Ovary (tissue), 9 donors: Measurements from ENCODE around the gene BPIFA3. TPM values are rescaled to one million over a fixed set of nuclear protein-coding genes. Genes with fewer than 3 reads are reported as not detected.

Source experiments
- DNase-seq, 5 donors: peaks; one replicate each; pipeline ENCODE4 v3.0.0-alpha.2; 2019 to 2020
- H3K27ac ChIP-seq, 2 donors: fragments of 200-600 bp; one replicate each; pipeline versions ENCODE4 v1.5.1 to v1.8.0; 2019 to 2022
- H3K27me3 ChIP-seq: fragments of 200-600 bp; one replicate; pipeline ENCODE4 v1.8.0; 2022
- H3K36me3 ChIP-seq: fragments of 200-600 bp; sonication (generic); one replicate; pipeline ENCODE4 v1.5.1; 2019
- H3K4me1 ChIP-seq: one replicate; pipeline ENCODE4 v1.8.1; 2013; ENCODE audit warnings: mild to moderate bottlenecking, moderate library complexity; ENCODE audit not compliant: insufficient read depth
- H3K4me3 ChIP-seq: fragments of 200-600 bp; sonication (generic); one replicate; pipeline ENCODE4 v1.5.1; 2017
- H3K9me3 ChIP-seq, 2 donors: fragments of 200-600 bp in 1 of 2; sonication (generic) in 1 of 2; one replicate each; pipeline versions ENCODE4 v1.5.1 to v1.8.1; 2013 to 2019; ENCODE audit warnings: mild to moderate bottlenecking in 1 of 2, moderate library complexity in 1 of 2
- EP300 ChIP-seq: sonication (generic); formaldehyde crosslinking; IDR thresholded peaks from one replicate; pipeline ENCODE4 v1.6.1; 2017; ENCODE audit warnings: antibody characterized with exemption
- POLR2A ChIP-seq: fragments of 450-650 bp; IDR thresholded peaks from one replicate; pipeline ENCODE4 v1.6.1; 2017; ENCODE audit warnings: antibody characterized with exemption, mild to moderate bottlenecking, moderate library complexity
- WGBS, 3 donors: extraction: QIAGEN DNeasy Blood & Tissue Kit in 1 of 3; methylation state at CpG; one replicate each; pipeline versions ENCODE4 v1.1.5 to v1.1.7; 2013 to 2017; 5-methylcytosine and 5-hydroxymethylcytosine counted together
- intact Hi-C, 4 donors: fragments of 100-400 bp; cut with DNase I; formaldehyde crosslinking; loops; one replicate each; pipeline versions ENCODE4 v1.11.0 to v1.15.1; 2022 to 2023
- polyA plus RNA-seq, 2 donors: library from polyadenylated mRNA; stranded (reverse); fragments of 200-250 nt in 1 of 2; fragments of 350-450 nt in 1 of 2; fragmentation: Illumina TruSeq in 1 of 2; extraction: RNeasy Lipid Tissue Mini Kit (QIAGEN cat#74804) in 1 of 2; gene quantifications; one replicate each; pipeline ENCODE4 v1.2.3, GENCODE V29; 2013 to 2014
- total RNA-seq, 7 donors: library from RNA; depleted of rRNA in 2 of 7; stranded (reverse); fragments of >200 nt in 2 of 7; fragmentation: NEBNext Ultra II Directional in 3 of 7; extraction: Animal tissue kit (Norgen Biotek cat#: 25700) in 3 of 7; gene quantifications; one replicate each; pipeline versions ENCODE4 v1.1.0 to v1.2.4, GENCODE V29; 2016 to 2023
- TF ChIP-seq, protein P1 (sequence below), 3 donors: fragments of 450-650 bp in 2 of 3; fragments of 200-600 bp in 1 of 3; IDR thresholded peaks; one replicate each; pipeline versions ENCODE4 v1.5.1 to v1.8.0; 2016 to 2022; ENCODE audit warnings: antibody characterized with exemption in 3 of 3, mild to moderate bottlenecking in 1 of 3
- donor health status: DM: no; HTN: no; CAD: no; lungs with moderate emphysema.
- donor health status: DM: no; HTN: no; CAD: no.
- donor health status: Bipolar disorder and iron deficiency.
- donor health status: DM: yes; HTN: yes; CAD: no.
- donor health status: DM: no; HTN: no; CAD: no.
- donor health status: DM: yes; HTN: yes; CAD: no.

BPIFA3 gene
- total and polyA plus RNA-seq, 9 donors, result not detected

- H3K36me3 ChIP-seq, result no peaks in the 10 kb centered on the region
- no peak overlapping the region for H3K27ac ChIP-seq
- H3K9me3 ChIP-seq, result no peaks in the 10 kb centered on the region
- no peak for DNase-seq
- H3K4me1 ChIP-seq, result no peaks in the 10 kb centered on the region
- intact Hi-C loops, result no loop called here
- 37 to 44% (median 40%) methylated on average over 2 of the region's 2 CpGs for WGBS, 3 donors
- H3K27me3 ChIP-seq, result no peaks in the 10 kb centered on the region
- H3K4me3 ChIP-seq, result no peak overlapping the region
- TF ChIP-seq POLR2A, result no peak
- TF ChIP-seq, protein P1, sequence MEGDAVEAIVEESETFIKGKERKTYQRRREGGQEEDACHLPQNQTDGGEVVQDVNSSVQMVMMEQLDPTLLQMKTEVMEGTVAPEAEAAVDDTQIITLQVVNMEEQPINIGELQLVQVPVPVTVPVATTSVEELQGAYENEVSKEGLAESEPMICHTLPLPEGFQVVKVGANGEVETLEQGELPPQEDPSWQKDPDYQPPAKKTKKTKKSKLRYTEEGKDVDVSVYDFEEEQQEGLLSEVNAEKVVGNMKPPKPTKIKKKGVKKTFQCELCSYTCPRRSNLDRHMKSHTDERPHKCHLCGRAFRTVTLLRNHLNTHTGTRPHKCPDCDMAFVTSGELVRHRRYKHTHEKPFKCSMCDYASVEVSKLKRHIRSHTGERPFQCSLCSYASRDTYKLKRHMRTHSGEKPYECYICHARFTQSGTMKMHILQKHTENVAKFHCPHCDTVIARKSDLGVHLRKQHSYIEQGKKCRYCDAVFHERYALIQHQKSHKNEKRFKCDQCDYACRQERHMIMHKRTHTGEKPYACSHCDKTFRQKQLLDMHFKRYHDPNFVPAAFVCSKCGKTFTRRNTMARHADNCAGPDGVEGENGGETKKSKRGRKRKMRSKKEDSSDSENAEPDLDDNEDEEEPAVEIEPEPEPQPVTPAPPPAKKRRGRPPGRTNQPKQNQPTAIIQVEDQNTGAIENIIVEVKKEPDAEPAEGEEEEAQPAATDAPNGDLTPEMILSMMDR (IDR thresholded peaks at IDR 0.05), result no peak
These were observed 33.5 kb downstream of the BPIFA3 start for GRCh38 chr20:33250666-33251065.

- Histone ChIP-seq H3K36me3 (no peaks in the 10 kb centered on the region), H3K27me3 (no peaks in the 10 kb centered on the region), H3K4me3 (no peak overlapping the region), H3K27ac (no peak overlapping the region), H3K9me3 (no peaks in the 10 kb centered on the region), H3K4me1 (no peaks in the 10 kb centered on the region)
- 44 to 73% (median 56%) methylated on average over 3 of the region's 3 CpGs for WGBS, 3 donors
- intact Hi-C loops, result no loop called here
- TF ChIP-seq POLR2A (no peak), EP300 (no peak)
- TF ChIP-seq, protein P1 (IDR thresholded peaks at IDR 0.05), result no peak
- no peak for DNase-seq
These were observed 34.3 kb downstream of the BPIFA3 start for GRCh38 chr20:33251496-33251895.

DNA sequence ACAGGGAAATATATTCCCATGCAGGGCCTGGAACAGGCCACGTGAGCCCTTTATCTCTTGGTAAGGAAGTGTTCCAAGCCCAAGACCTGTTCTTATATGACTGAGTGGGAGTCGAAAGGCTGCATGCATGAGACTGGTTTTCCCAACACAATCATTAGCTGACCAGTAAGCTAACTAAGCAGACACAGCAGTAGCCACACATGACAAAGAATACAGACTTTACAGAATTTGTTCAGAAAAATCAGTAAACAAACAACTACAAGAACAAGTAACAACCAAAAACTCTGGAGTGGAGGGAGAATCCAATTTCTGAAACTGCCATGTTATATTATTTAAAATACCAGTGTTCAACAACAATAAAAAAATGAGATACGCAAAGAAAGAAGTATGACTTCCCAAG lies 35.3 kb downstream of the BPIFA3 start:
- Histone ChIP-seq H3K36me3 (no peaks in the 10 kb centered on the region), H3K27me3 (no peaks in the 10 kb centered on the region), H3K4me1 (no peaks in the 10 kb centered on the region), H3K4me3 (no peak overlapping the region), H3K9me3 (no peaks in the 10 kb centered on the region), H3K27ac (no peak overlapping the region)
- WGBS, 3 donors, result 63 to 78% (median 63%) methylated on average over 3 of the region's 3 CpGs
- TF ChIP-seq POLR2A (no peak), EP300 (no peak)
- TF ChIP-seq, protein P1 (IDR thresholded peaks at IDR 0.05), result no peak
- intact Hi-C loops, result no loop called here
- DNase-seq, result no peak

GRCh38 chr20:33255005-33255404 lies 37.9 kb downstream of the BPIFA3 start:
- TF ChIP-seq, protein P1 (IDR thresholded peaks at IDR 0.05), result no peak
- no peak for TF ChIP-seq EP300
- TF ChIP-seq POLR2A, result no peak
- WGBS, 3 donors, result 61 to 73% (median 64%) methylated on average over 2 of the region's 2 CpGs
- Histone ChIP-seq H3K27ac (no peak overlapping the region), H3K4me1 (no peaks in the 10 kb centered on the region), H3K4me3 (no peak overlapping the region), H3K36me3 (no peaks in the 10 kb centered on the region), H3K27me3 (no peaks in the 10 kb centered on the region), H3K9me3 (no peaks in the 10 kb centered on the region)
- intact Hi-C loops, result no loop called here
- DNase-seq, result no peak

DNA sequence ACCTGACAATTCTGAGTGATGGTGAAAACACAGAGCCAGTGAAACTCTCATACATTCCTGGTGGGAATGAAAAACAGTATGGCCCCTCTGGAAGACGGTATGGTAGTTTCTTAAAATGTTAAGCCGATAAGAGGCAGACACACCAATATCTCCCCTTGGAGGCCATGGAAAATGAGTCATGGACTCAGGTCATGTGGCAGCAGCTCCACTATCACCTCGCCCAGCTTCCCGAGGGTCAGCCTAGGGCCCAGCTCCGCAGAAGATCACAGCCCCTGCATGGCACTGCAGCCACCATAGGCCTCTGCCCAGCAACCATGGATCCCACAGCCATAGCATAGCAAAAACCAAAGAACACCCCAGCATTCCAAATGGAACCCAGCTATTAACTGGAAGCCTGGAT lies 40.1 kb downstream of the BPIFA3 start:
- Histone ChIP-seq H3K9me3 (no peaks in the 10 kb centered on the region), H3K4me1 (no peaks in the 10 kb centered on the region), H3K27me3 (no peaks in the 10 kb centered on the region), H3K36me3 (no peaks in the 10 kb centered on the region), H3K27ac (no peak overlapping the region), H3K4me3 (no peak overlapping the region)
- DNase-seq, result no peak
- TF ChIP-seq POLR2A, result no peak
- TF ChIP-seq, protein P1 (IDR thresholded peaks at IDR 0.05), result no peak
- no peak for TF ChIP-seq EP300
- intact Hi-C loops, result no loop called here
- 71 to 77% (median 76%) methylated on average over 5 of the region's 5 CpGs for WGBS, 3 donors
